CD8-positive, alpha-beta memory T cell (primary cell): ENCODE results near the gene C22orf39. TPM values are rescaled to one million over a fixed set of nuclear protein-coding genes. Genes with fewer than 3 reads are reported as not detected.

Experiments
- CTCF ChIA-PET: fragments of 350-600 bp; sonication (Branson Sonifier 250); formaldehyde crosslinking; loops from one replicate; lab custom pipeline; 2021; ENCODE audit warnings: antibody characterized with exemption; lab: Charles Lee
- POLR2A ChIA-PET: fragments of 350-600 bp; sonication (Branson Sonifier 250); formaldehyde crosslinking; loops from one replicate; lab custom pipeline; 2021; ENCODE audit warnings: antibody characterized with exemption; lab: Charles Lee
- DNase-seq, 5 donors: peaks; one replicate each; pipeline versions ENCODE4 v3.0.0 to v3.0.0-alpha.2; 2020 to 2022; ENCODE audit warnings: mixed read lengths in 1 of 5
- H3K27ac ChIP-seq: one replicate; pipeline ENCODE4 v1.7.0; 2013; ENCODE audit warnings: low read depth, mild to moderate bottlenecking, low read length, moderate library complexity
- H3K27me3 ChIP-seq: 2 replicates; pipeline ENCODE4 v1.7.0; 2013; ENCODE audit warnings: low read length, mild to moderate bottlenecking; ENCODE audit not compliant: insufficient read depth, poor library complexity, severe bottlenecking
- H3K36me3 ChIP-seq: 2 replicates; pipeline ENCODE4 v1.7.0; 2013; ENCODE audit warnings: mild to moderate bottlenecking, low read length, moderate library complexity; ENCODE audit not compliant: insufficient read depth
- H3K4me1 ChIP-seq: 2 replicates; pipeline ENCODE4 v1.7.0; 2013; ENCODE audit warnings: mild to moderate bottlenecking, low read length, moderate library complexity; ENCODE audit not compliant: insufficient read depth
- H3K4me3 ChIP-seq: 2 replicates; pipeline ENCODE4 v1.7.0; 2013; ENCODE audit warnings: mild to moderate bottlenecking, low read length
- H3K9me3 ChIP-seq: 2 replicates; pipeline ENCODE4 v1.7.0; 2013; ENCODE audit warnings: mild to moderate bottlenecking, low read length
- H3K27ac Mint-ChIP-seq, 8 donors: one replicate each; pipeline ENCODE4 v1.8.0; 2020 to 2021; ENCODE audit warnings: mixed read lengths in 8 of 8, mild to moderate bottlenecking in 6 of 8, inconsistent platforms in 3 of 8, moderate library complexity in 3 of 8
- H3K27me3 Mint-ChIP-seq, 2 donors: one replicate each; pipeline ENCODE4 v1.8.0; 2020 to 2021; ENCODE audit warnings: mixed read lengths in 2 of 2, mild to moderate bottlenecking in 1 of 2, moderate library complexity in 1 of 2
- H3K36me3 Mint-ChIP-seq, 3 donors: one replicate each; pipeline ENCODE4 v1.8.0; 2020 to 2021; ENCODE audit warnings: mixed read lengths in 3 of 3, inconsistent platforms in 1 of 3, mild to moderate bottlenecking in 1 of 3
- H3K4me1 Mint-ChIP-seq, 3 donors: one replicate each; pipeline ENCODE4 v1.8.0; 2020 to 2021; ENCODE audit warnings: mixed read lengths in 3 of 3, inconsistent platforms in 1 of 3, mild to moderate bottlenecking in 1 of 3
- H3K4me3 Mint-ChIP-seq, 7 donors: one replicate each; pipeline ENCODE4 v1.8.0; 2020 to 2021; ENCODE audit warnings: mixed read lengths in 7 of 7, mild to moderate bottlenecking in 6 of 7, moderate library complexity in 4 of 7, inconsistent platforms in 2 of 7
- H3K9me3 Mint-ChIP-seq, 5 donors: one replicate each; pipeline ENCODE4 v1.8.0; 2020 to 2022; ENCODE audit warnings: mixed read lengths in 5 of 5, mild to moderate bottlenecking in 3 of 5, moderate library complexity in 2 of 5, inconsistent platforms in 1 of 5
- polyA plus RNA-seq: library from polyadenylated mRNA; unstranded; fragments of 300-500 nt; fragmentation: Illumina TruSeq; gene quantifications from one replicate; pipeline ENCODE4 v1.2.3, GENCODE V29; 2021
- total RNA-seq, 2 experiments: library from RNA; stranded (reverse); gene quantifications; one replicate each; pipeline ENCODE4 v1.2.3, GENCODE V29; 2021

Gene C22orf39
- total RNA-seq (10 to 100 TPM; 24.4 to 27.7 TPM), polyA plus RNA-seq (59.9 TPM)

- ChIA-PET POLR2A (interaction anchor here (1.6 to 2.4 kb wide), 2 partner anchors 16 to 32 kb away, joined by 11 to 24 read pairs; partner anchors contain the start of genes CDC45, HIRA, MRPL40 and UFD1), CTCF (interaction anchor here (1.4 to 2.2 kb wide), 2 partner anchors 14 to 27 kb away, joined by 3 to 6 read pairs; no protein-coding TSS in a partner anchor)
- H3K9me3 Mint-ChIP-seq: no peaks in the 10 kb centered on the region
- Histone ChIP-seq H3K9me3 (no peaks in the 10 kb centered on the region), H3K4me1 (peaks cover 31% of the 10 kb centered on the region), H3K36me3 (peaks cover 29% of the 10 kb centered on the region), H3K4me3 (peak within 1 kb of the TSS; percentile 77), H3K27me3 (no peaks in the 10 kb centered on the region), H3K27ac (peak within 1 kb of the TSS; percentile 90)
- no peaks in the 10 kb centered on the region for H3K27me3 Mint-ChIP-seq
- peak within 1 kb of the TSS; percentile 80 to 99 (median 98) for H3K27ac Mint-ChIP-seq
- peaks cover 35 to 52% (median 47%) of the 10 kb centered on the region in 3 donors for H3K4me1 Mint-ChIP-seq
- H3K36me3 Mint-ChIP-seq: peaks cover under 1 to 54% (median 6%) of the 10 kb centered on the region in 3 donors
- DNase-seq: peak; percentile 80 to 92 (median 90)
- peak within 1 kb of the TSS; percentile 90 to 96 (median 94) for H3K4me3 Mint-ChIP-seq
Measured at GRCh38 chr22:19447330-19448075, at the start of gene C22orf39. TSS of gene C22orf39 (minus strand) at chr22:19447711. CDS start at chr22:19447688, 23 bp downstream.

- no peak overlapping the region for H3K27ac Mint-ChIP-seq
- H3K27me3 Mint-ChIP-seq: no peaks in the 10 kb centered on the region
- no peak overlapping the region for H3K4me3 Mint-ChIP-seq
- ChIA-PET POLR2A (no interaction called here), CTCF (no interaction called here)
- H3K4me3 ChIP-seq: no peak overlapping the region
- no peaks in the 10 kb centered on the region for H3K9me3 ChIP-seq
- H3K4me1 Mint-ChIP-seq: peaks cover 0 to 4% (median 0%) of the 10 kb centered on the region in 3 donors
- H3K36me3 Mint-ChIP-seq: no peaks in the 10 kb centered on the region
- H3K36me3 ChIP-seq: no peaks in the 10 kb centered on the region
- no peaks in the 10 kb centered on the region for H3K27me3 ChIP-seq
- no peak for DNase-seq
- no peaks in the 10 kb centered on the region for H3K9me3 Mint-ChIP-seq
- no peak overlapping the region for H3K27ac ChIP-seq
- no peaks in the 10 kb centered on the region for H3K4me1 ChIP-seq
Measured at GRCh38 chr22:19497245-19497644, 49.7 kb upstream of the C22orf39 start.

GRCh38 chr22:19496324-19496630 is 48.8 kb upstream of the C22orf39 start:
- DNase-seq: no peak
- Mint-ChIP-seq H3K4me1 (peaks cover 0 to 4% (median 0%) of the 10 kb centered on the region in 3 donors), H3K27ac (no peak overlapping the region), H3K9me3 (no peaks in the 10 kb centered on the region), H3K36me3 (no peaks in the 10 kb centered on the region), H3K4me3 (no peak overlapping the region), H3K27me3 (no peaks in the 10 kb centered on the region)
- POLR2A ChIA-PET: no interaction called here
- Histone ChIP-seq H3K27me3 (no peaks in the 10 kb centered on the region), H3K9me3 (no peaks in the 10 kb centered on the region), H3K4me1 (no peaks in the 10 kb centered on the region), H3K4me3 (no peak overlapping the region), H3K36me3 (no peaks in the 10 kb centered on the region), H3K27ac (no peak overlapping the region)
- CTCF ChIA-PET: no interaction called here

GRCh38 chr22:19495562-19496323 is 48.2 kb upstream of the C22orf39 start:
- no peaks in the 10 kb centered on the region for H3K9me3 Mint-ChIP-seq
- DNase-seq: peak in 1 of 5 donors; percentile 41
- H3K4me3 ChIP-seq: no peak overlapping the region
- CTCF ChIA-PET: no interaction called here
- H3K9me3 ChIP-seq: no peaks in the 10 kb centered on the region
- H3K36me3 ChIP-seq: no peaks in the 10 kb centered on the region
- H3K4me3 Mint-ChIP-seq: no peak overlapping the region
- H3K27ac ChIP-seq: no peak overlapping the region
- H3K27ac Mint-ChIP-seq: no peak overlapping the region
- no peaks in the 10 kb centered on the region for H3K4me1 ChIP-seq
- no peaks in the 10 kb centered on the region for H3K36me3 Mint-ChIP-seq
- H3K27me3 Mint-ChIP-seq: no peaks in the 10 kb centered on the region
- no peaks in the 10 kb centered on the region for H3K27me3 ChIP-seq
- POLR2A ChIA-PET: no interaction called here
- H3K4me1 Mint-ChIP-seq: peaks cover 0 to 4% (median 0%) of the 10 kb centered on the region in 3 donors

- POLR2A ChIA-PET: no interaction called here
- Mint-ChIP-seq H3K36me3 (no peaks in the 10 kb centered on the region), H3K9me3 (no peaks in the 10 kb centered on the region), H3K4me3 (no peak overlapping the region), H3K27me3 (no peaks in the 10 kb centered on the region), H3K27ac (no peak overlapping the region), H3K4me1 (peaks cover 0 to 8% (median 0%) of the 10 kb centered on the region in 3 donors)
- Histone ChIP-seq H3K4me1 (no peaks in the 10 kb centered on the region), H3K27ac (no peak overlapping the region), H3K27me3 (no peaks in the 10 kb centered on the region), H3K9me3 (no peaks in the 10 kb centered on the region), H3K36me3 (no peaks in the 10 kb centered on the region), H3K4me3 (no peak overlapping the region)
- CTCF ChIA-PET: no interaction called here
- DNase-seq: no peak
Measured at GRCh38 chr22:19494676-19495173, 47.2 kb upstream of the C22orf39 start.

GRCh38 chr22:19494001-19494560 is 46.6 kb upstream of the C22orf39 start:
- Mint-ChIP-seq H3K4me1 (peaks cover 0 to 9% (median 0%) of the 10 kb centered on the region in 3 donors), H3K9me3 (no peaks in the 10 kb centered on the region), H3K4me3 (no peak overlapping the region), H3K27me3 (no peaks in the 10 kb centered on the region), H3K27ac (peak overlapping the region in 1 of 8 donors; percentile 17), H3K36me3 (no peaks in the 10 kb centered on the region)
- Histone ChIP-seq H3K36me3 (no peaks in the 10 kb centered on the region), H3K27me3 (no peaks in the 10 kb centered on the region), H3K4me1 (no peaks in the 10 kb centered on the region), H3K27ac (no peak overlapping the region), H3K9me3 (no peaks in the 10 kb centered on the region), H3K4me3 (no peak overlapping the region)
- CTCF ChIA-PET: no interaction called here
- DNase-seq: no peak
- POLR2A ChIA-PET: no interaction called here

- CTCF ChIA-PET: no interaction called here
- no peaks in the 10 kb centered on the region for H3K36me3 Mint-ChIP-seq
- H3K4me3 ChIP-seq: no peak overlapping the region
- POLR2A ChIA-PET: no interaction called here
- peaks cover 0 to 9% (median 0%) of the 10 kb centered on the region in 3 donors for H3K4me1 Mint-ChIP-seq
- H3K27ac ChIP-seq: no peak overlapping the region
- peak overlapping the region in 1 of 8 donors; percentile 33 for H3K27ac Mint-ChIP-seq
- H3K27me3 Mint-ChIP-seq: no peaks in the 10 kb centered on the region
- no peaks in the 10 kb centered on the region for H3K27me3 ChIP-seq
- no peaks in the 10 kb centered on the region for H3K9me3 Mint-ChIP-seq
- no peak for DNase-seq
- H3K4me3 Mint-ChIP-seq: no peak overlapping the region
- H3K4me1 ChIP-seq: no peaks in the 10 kb centered on the region
- H3K9me3 ChIP-seq: no peaks in the 10 kb centered on the region
- H3K36me3 ChIP-seq: no peaks in the 10 kb centered on the region
Measured at GRCh38 chr22:19492504-19493174, 45.1 kb upstream of the C22orf39 start.
